GM23338 (cell line): ENCODE measurements around the gene CYTH1. TPM values are rescaled to one million over a fixed set of nuclear protein-coding genes. Genes with fewer than 3 reads are reported as not detected.

Source experiments
- ATAC-seq: fragments of 200-7000 bp; cut with Tn5 transposase; 3 replicates; pipeline ENCODE4 v1.9.1; 2020
- DNase-seq: peaks from one replicate; pipeline ENCODE4 v3.0.0-alpha.2; 2015; ENCODE audit warnings: low spot score
- H2AFZ ChIP-seq: fragments of 200-600 bp; sonication (generic); 2 replicates; pipeline ENCODE4 v1.8.0; 2016; ENCODE audit warnings: antibody characterized with exemption, mild to moderate bottlenecking, moderate library complexity
- H3F3A ChIP-seq: fragments of 200-600 bp; sonication (generic); replicated peaks from 2 replicates; pipeline ENCODE4 v1.8.0; 2017; ENCODE audit warnings: antibody characterized with exemption, mixed run types, low read depth
- H3K27ac ChIP-seq: fragments of 200-600 bp; sonication (generic); 2 replicates; pipeline ENCODE4 v1.6.1; 2016; ENCODE audit warnings: low read depth
- H3K27me3 ChIP-seq: fragments of 200-600 bp; sonication (generic); 2 replicates; pipeline ENCODE4 v1.8.0; 2016; ENCODE audit warnings: mild to moderate bottlenecking, mixed run types, moderate library complexity; ENCODE audit not compliant: insufficient read depth
- H3K36me3 ChIP-seq: fragments of 200-600 bp; sonication (generic); 2 replicates; pipeline ENCODE4 v1.8.0; 2016; ENCODE audit warnings: mild to moderate bottlenecking; ENCODE audit not compliant: insufficient read depth
- H3K4me1 ChIP-seq: fragments of 200-600 bp; sonication (generic); 2 replicates; pipeline ENCODE4 v1.8.0; 2016; ENCODE audit warnings: mild to moderate bottlenecking, moderate library complexity; ENCODE audit not compliant: insufficient read depth
- H3K4me2 ChIP-seq: fragments of 200-600 bp; sonication (generic); 2 replicates; pipeline ENCODE4 v1.7.1; 2017; ENCODE audit warnings: mixed run types
- H3K4me3 ChIP-seq: fragments of 200-600 bp; sonication (generic); 2 replicates; pipeline ENCODE4 v1.6.1; 2016; ENCODE audit warnings: mixed run types
- H3K79me2 ChIP-seq: fragments of 200-600 bp; sonication (generic); replicated peaks from 2 replicates; pipeline ENCODE4 v1.8.0; 2017; ENCODE audit warnings: mild to moderate bottlenecking; ENCODE audit not compliant: insufficient read depth
- H3K9me2 ChIP-seq: fragments of 200-600 bp; sonication (generic); 2 replicates; pipeline ENCODE4 v1.8.0; 2017; ENCODE audit not compliant: insufficient read depth
- H4K20me1 ChIP-seq: fragments of 200-600 bp; sonication (generic); replicated peaks from 2 replicates; pipeline ENCODE4 v1.8.0; 2017; ENCODE audit warnings: mild to moderate bottlenecking; ENCODE audit not compliant: insufficient read depth
- H3K27ac Mint-ChIP-seq: 2 replicates; pipeline ENCODE4 v1.8.0; 2020; ENCODE audit warnings: inconsistent platforms, mild to moderate bottlenecking, moderate library complexity, mixed read lengths
- H3K27me3 Mint-ChIP-seq: 3 replicates; pipeline ENCODE4 v1.8.0; 2022; ENCODE audit warnings: low read depth, mild to moderate bottlenecking, moderate library complexity, mixed read lengths, inconsistent platforms; ENCODE audit not compliant: insufficient read depth, poor library complexity
- H3K36me3 Mint-ChIP-seq: 3 replicates; pipeline ENCODE4 v1.8.0; 2021; ENCODE audit warnings: low read depth, mild to moderate bottlenecking, inconsistent platforms, moderate library complexity, mixed read lengths
- H3K4me1 Mint-ChIP-seq: 3 replicates; pipeline ENCODE4 v1.8.0; 2020; ENCODE audit warnings: mild to moderate bottlenecking, inconsistent platforms, mixed read lengths
- H3K4me3 Mint-ChIP-seq: 3 replicates; pipeline ENCODE4 v1.8.0; 2021; ENCODE audit warnings: moderate library complexity, mild to moderate bottlenecking, inconsistent platforms, mixed read lengths
- H3K9me3 Mint-ChIP-seq: 3 replicates; pipeline ENCODE4 v1.8.0; 2020; ENCODE audit warnings: moderate library complexity, mild to moderate bottlenecking, inconsistent platforms, mixed read lengths
- CREB1 ChIP-seq: fragments of 250-450 bp; sonication (Bioruptor Pico); IDR thresholded peaks from 2 replicates; pipeline ENCODE4 v1.5.0; 2020; ENCODE audit warnings: low read depth, mild to moderate bottlenecking, moderate library complexity
- CTCF ChIP-seq, 2 experiments: fragments of 200-600 bp in 1 of 2; sonication (generic) in 1 of 2; conservative IDR thresholded peaks; 2 replicates each; pipeline versions ENCODE4 v1.5.1 to v1.6.1; 2016 to 2017; ENCODE audit warnings: antibody characterized with exemption in 2 of 2, low read depth in 2 of 2, mild to moderate bottlenecking in 2 of 2, moderate library complexity in 1 of 2
- ETS1 ChIP-seq: IDR thresholded peaks from 2 replicates; pipeline ENCODE4 v1.6.1; 2016; ENCODE audit warnings: antibody characterized with exemption
- EZH2 ChIP-seq: fragments of 200-600 bp; sonication (generic); IDR thresholded peaks from one replicate; pipeline ENCODE4 v1.8.0; 2017; ENCODE audit warnings: antibody characterized with exemption, mild to moderate bottlenecking, low read depth; ENCODE audit not compliant: unreplicated experiment
- EZH2phosphoT487 ChIP-seq: fragments of 200-600 bp; sonication (generic); IDR thresholded peaks from one replicate; pipeline ENCODE4 v1.8.1; 2018; ENCODE audit warnings: antibody characterized with exemption; ENCODE audit not compliant: unreplicated experiment
- JUNB ChIP-seq: IDR thresholded peaks from one replicate; pipeline ENCODE4 v1.6.1; 2016; ENCODE audit warnings: antibody characterized with exemption; ENCODE audit not compliant: unreplicated experiment
- NANOG ChIP-seq: IDR thresholded peaks from 2 replicates; pipeline ENCODE4 v1.6.1; 2016; ENCODE audit warnings: antibody characterized with exemption, borderline replicate concordance
- POLR2AphosphoS5 ChIP-seq: IDR thresholded peaks from 2 replicates; pipeline ENCODE4 v1.6.1; 2016; ENCODE audit warnings: antibody characterized with exemption, low read depth
- REST ChIP-seq: IDR thresholded peaks from one replicate; pipeline ENCODE4 v1.6.1; 2018; ENCODE audit warnings: antibody characterized with exemption; ENCODE audit not compliant: unreplicated experiment
- STAT1 ChIP-seq: IDR thresholded peaks from one replicate; pipeline ENCODE4 v1.6.1; 2016; ENCODE audit warnings: antibody characterized with exemption; ENCODE audit not compliant: unreplicated experiment
- ZNF114 ChIP-seq: fragments of 250-450 bp; sonication (Bioruptor Pico); IDR thresholded peaks from 2 replicates; pipeline ENCODE4 v1.5.0; 2020; ENCODE audit warnings: mild to moderate bottlenecking, moderate library complexity
- ZNF331 ChIP-seq: fragments of 250-450 bp; sonication (Bioruptor Pico); IDR thresholded peaks from 2 replicates; pipeline ENCODE4 v1.5.0; 2020; ENCODE audit warnings: low read depth, mild to moderate bottlenecking, moderate library complexity
- ZNF462 ChIP-seq: fragments of 250-450 bp; sonication (Bioruptor Pico); IDR thresholded peaks from 2 replicates; pipeline ENCODE4 v1.5.0; 2020; ENCODE audit warnings: mild to moderate bottlenecking, moderate library complexity
- polyA plus RNA-seq: library from polyadenylated mRNA; unstranded; fragments of >200 nt; fragmentation: Nextera tagmentation; extraction: Ambion mirVana; gene quantifications from 2 replicates; pipeline ENCODE4 v1.2.1, GENCODE V29; 2016
- total RNA-seq: library from RNA; depleted of rRNA; stranded (reverse); fragments of >200 nt; shearing (Covaris generic); gene quantifications from 2 replicates; pipeline ENCODE4 v1.2.3, GENCODE V29; 2014

Gene CYTH1
- total and polyA plus RNA-seq, 2 experiments from 2014 or later = 13.8 to 14.5 TPM

GRCh38 chr17:78652913-78653312 is 129.2 kb downstream of the CYTH1 start:
- no peak overlapping the region for H3K4me2 ChIP-seq
- Mint-ChIP-seq H3K4me3 (no peak overlapping the region), H3K36me3 (no peaks in the 10 kb centered on the region), H3K27ac (no peak overlapping the region), H3K9me3 (no peaks in the 10 kb centered on the region), H3K27me3 (peaks cover 2% of the 10 kb centered on the region), H3K4me1 (no peaks in the 10 kb centered on the region)
- no peaks in the 10 kb centered on the region for H3K36me3 ChIP-seq
- H3F3A ChIP-seq = no peaks in the 10 kb centered on the region
- no peaks in the 10 kb centered on the region for H4K20me1 ChIP-seq
- ATAC-seq = no peak
- H3K27me3 ChIP-seq = no peaks in the 10 kb centered on the region
- no peaks in the 10 kb centered on the region for H3K9me2 ChIP-seq
- H3K4me1 ChIP-seq = no peaks in the 10 kb centered on the region
- no peak overlapping the region for H2AFZ ChIP-seq
- TF ChIP-seq STAT1 (no peak), ETS1 (no peak), EZH2 (no peak), REST (no peak), ZNF114 (CRISPR knock-in tag) (no peak), CREB1 (CRISPR knock-in tag) (no peak), JUNB (no peak), NANOG (no peak), ZNF462 (CRISPR knock-in tag) (no peak), POLR2AphosphoS5 (no peak), CTCF (conservative IDR thresholded peaks at IDR 0.05; ENCODE audit: low read depth in 2 of 2) (no peak), ZNF331 (CRISPR knock-in tag) (no peak), EZH2phosphoT487 (no peak)
- H3K4me3 ChIP-seq = no peak overlapping the region
- no peak overlapping the region for H3K27ac ChIP-seq
- no peak for DNase-seq
- H3K79me2 ChIP-seq = no peaks in the 10 kb centered on the region
